Esophagus squamous epithelium (tissue), 4 donors: ENCODE results near the gene HAL.

Experiments
- POLR2A ChIP-seq, 4 donors: fragments of 450-650 bp; IDR thresholded peaks; one replicate each; pipeline ENCODE4 v1.6.1; 2017; ENCODE audit warnings: antibody characterized with exemption in 4 of 4, mild to moderate bottlenecking in 4 of 4, moderate library complexity in 3 of 4
- TF ChIP-seq, protein P1 (sequence below), 6 experiments: fragments of 450-650 bp in 4 of 6; fragments of 200-600 bp in 2 of 6; sonication (generic) in 2 of 6; IDR thresholded peaks; one replicate each; pipeline ENCODE4 v1.5.1; 2016 to 2019; ENCODE audit warnings: antibody characterized with exemption in 6 of 6, mild to moderate bottlenecking in 4 of 6, moderate library complexity in 4 of 6

DNA sequence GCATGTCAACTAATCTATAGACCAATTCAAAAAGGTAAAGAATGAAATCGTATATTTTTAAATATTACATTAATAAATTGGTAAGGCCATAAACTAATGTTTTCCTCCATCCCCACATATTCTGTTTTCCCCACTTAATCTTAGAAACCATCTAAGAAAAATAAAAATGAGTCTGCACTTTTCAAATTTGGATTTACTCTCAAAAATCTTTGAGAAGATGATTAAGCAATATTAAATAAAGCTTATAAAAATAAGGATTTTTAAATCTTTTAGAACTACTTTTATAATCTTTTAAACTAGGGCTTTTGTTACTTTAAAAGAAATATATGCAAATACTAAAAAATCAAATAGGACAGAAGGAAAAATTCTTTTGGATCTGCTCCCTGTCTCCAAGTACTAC, 10.6 kb upstream of the HAL start:
- TF ChIP-seq, protein P1, sequence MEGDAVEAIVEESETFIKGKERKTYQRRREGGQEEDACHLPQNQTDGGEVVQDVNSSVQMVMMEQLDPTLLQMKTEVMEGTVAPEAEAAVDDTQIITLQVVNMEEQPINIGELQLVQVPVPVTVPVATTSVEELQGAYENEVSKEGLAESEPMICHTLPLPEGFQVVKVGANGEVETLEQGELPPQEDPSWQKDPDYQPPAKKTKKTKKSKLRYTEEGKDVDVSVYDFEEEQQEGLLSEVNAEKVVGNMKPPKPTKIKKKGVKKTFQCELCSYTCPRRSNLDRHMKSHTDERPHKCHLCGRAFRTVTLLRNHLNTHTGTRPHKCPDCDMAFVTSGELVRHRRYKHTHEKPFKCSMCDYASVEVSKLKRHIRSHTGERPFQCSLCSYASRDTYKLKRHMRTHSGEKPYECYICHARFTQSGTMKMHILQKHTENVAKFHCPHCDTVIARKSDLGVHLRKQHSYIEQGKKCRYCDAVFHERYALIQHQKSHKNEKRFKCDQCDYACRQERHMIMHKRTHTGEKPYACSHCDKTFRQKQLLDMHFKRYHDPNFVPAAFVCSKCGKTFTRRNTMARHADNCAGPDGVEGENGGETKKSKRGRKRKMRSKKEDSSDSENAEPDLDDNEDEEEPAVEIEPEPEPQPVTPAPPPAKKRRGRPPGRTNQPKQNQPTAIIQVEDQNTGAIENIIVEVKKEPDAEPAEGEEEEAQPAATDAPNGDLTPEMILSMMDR (IDR thresholded peaks at IDR 0.05) = no peak
- TF ChIP-seq POLR2A (IDR thresholded peaks at IDR 0.05) = no peak
